ENCODE results near the gene TESK2. TPM values are rescaled to one million over a fixed set of nuclear protein-coding genes. Genes with fewer than 3 reads are reported as not detected.

The TESK2 gene
- total and polyA plus RNA-seq, 2 of the 8 experiments (the other 6 are each of a cell fraction or from before 2014, with no cell fraction given) = 10.8 to 12.6 TPM

DNA sequence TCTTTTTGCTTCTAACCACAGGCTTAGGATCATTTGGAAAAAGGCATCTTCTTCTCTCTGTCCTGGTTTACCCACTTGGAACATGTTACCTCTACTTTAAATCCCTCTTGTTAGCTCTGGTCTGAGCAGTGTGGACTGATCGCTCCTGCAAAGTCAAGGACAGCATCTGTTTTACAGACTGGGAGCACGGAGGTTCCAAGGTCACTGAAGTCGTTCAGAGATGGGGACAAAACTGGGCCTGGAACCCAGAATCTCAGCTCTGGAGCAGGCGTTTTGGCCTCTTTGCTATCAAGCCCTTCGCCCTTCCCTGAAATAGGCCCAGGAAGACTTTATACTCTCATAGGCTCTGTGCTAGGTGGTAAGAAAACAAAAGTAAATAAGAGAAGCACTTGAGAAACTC lies 139.5 kb downstream of the TESK2 start:
- Histone ChIP-seq H3K4me1 (replicated peaks in 1 of 4; ENCODE audit: control insufficient read depth in 3 of 4, insufficient read depth in 4 of 4, low read length in 3 of 4) (no peaks in the 10 kb centered on the region), H2BK15ac (ENCODE audit: low read length) (no peak overlapping the region), H3K9me3 (ENCODE audit: insufficient read depth in 2 of 2, low read depth in 1 of 2, low read length in 1 of 2) (no peaks in the 10 kb centered on the region), H2BK5ac (ENCODE audit: low read depth, low read length) (no peak overlapping the region), H3K23me2 (ENCODE audit: low read depth, low read length) (no peaks in the 10 kb centered on the region), H4K8ac (ENCODE audit: extremely low read depth, insufficient read depth, low read length) (no peak overlapping the region), H2BK12ac (ENCODE audit: low read depth, low read length) (no peak overlapping the region), H3K14ac (ENCODE audit: insufficient read length) (no peak overlapping the region), H3K79me1 (ENCODE audit: low read depth, low read length) (no peaks in the 10 kb centered on the region), H3K4me2 (ENCODE audit: insufficient read depth in 1 of 2, low read depth in 2 of 2, low read length in 2 of 2) (no peak overlapping the region), H4K5ac (ENCODE audit: insufficient read length, low read depth, low read length) (no peak overlapping the region), H3K4ac (replicated peaks; ENCODE audit: insufficient read length, low read depth, low read length) (no peak overlapping the region), H3K36me3 (ENCODE audit: control insufficient read depth in 2 of 4, insufficient read depth in 4 of 4, low read length in 3 of 4) (0 out of 8 replicates have a peak, but pooled peaks cover 0 to 3% (median 0%) of the 10 kb centered on the region in 4 experiments), H3K27me3 (replicated peaks in 1 of 4; ENCODE audit: control insufficient read depth in 3 of 4, extremely low read depth in 1 of 4, insufficient read depth in 3 of 4, low read length in 3 of 4) (no peaks in the 10 kb centered on the region), H3K4me3 (ENCODE audit: extremely low read depth in 1 of 4, insufficient read depth in 2 of 4, low read depth in 3 of 4, low read length in 4 of 4) (no peak overlapping the region), H2BK120ac (replicated peaks; ENCODE audit: low read depth, low read length) (no peak overlapping the region), H3K18ac (ENCODE audit: extremely low read depth, low read length) (no peak overlapping the region), H2BK20ac (ENCODE audit: low read length) (no peak overlapping the region), H4K20me1 (replicated peaks in 1 of 2; ENCODE audit: control insufficient read depth in 1 of 2, insufficient read depth in 2 of 2, low read length in 2 of 2) (peaks cover 0 to 2% of the 10 kb centered on the region in 2 experiments), H3K56ac (replicated peaks; ENCODE audit: insufficient read length, low read depth, low read length) (no peak overlapping the region), H3K27ac (ENCODE audit: low read depth, low read length) (no peak overlapping the region), H2AFZ (ENCODE audit: low read length) (no peak overlapping the region), H3K9ac (replicated peaks in 1 of 4; ENCODE audit: extremely low read depth in 1 of 4, low read depth in 3 of 4, low read length in 3 of 4) (no peak overlapping the region), H3K23ac (ENCODE audit: insufficient read length) (no peak overlapping the region), H4K91ac (replicated peaks; ENCODE audit: insufficient read length, low read length) (no peak overlapping the region), H2AK5ac (ENCODE audit: low read depth, low read length) (no peak overlapping the region), H3K79me2 (ENCODE audit: control insufficient read depth in 1 of 2, insufficient read depth in 2 of 2, low read length in 2 of 2) (no peaks in the 10 kb centered on the region)
- no peak for DNase-seq (ENCODE audit: low read depth in 1 of 2, low spot score in 2 of 2)
- FAIRE-seq = no peak
- POLR2A ChIA-PET (ENCODE audit: partially characterized antibody) = interaction anchor here (0.9 to 21.4 kb wide), 5 partner anchors 8 to 171 kb away, joined by 3 to 472 read pairs (median 4); partner anchors contain the start of genes HPDL, MUTYH and TOE1
- 95% methylated on average over 5 of the region's 5 CpGs; no CpG with 5 or more reads in 1 of the 2 experiments for WGBS, 2 experiments (ENCODE audit: extremely low coverage in 1 of 2, insufficient coverage in 1 of 2, insufficient read length in 1 of 2, insufficient replicate concordance in 2 of 2, low coverage in 1 of 2, low lambda C conversion rate in 2 of 2, missing lambda C conversion rate in 1 of 2)
- CTCF ChIA-PET (ENCODE audit: partially characterized antibody) = interaction anchor here (1.0 to 13.4 kb wide), 5 partner anchors 7 to 337 kb away, joined by 3 to 139 read pairs (median 3); partner anchors contain the start of genes MUTYH and TOE1
- TF ChIP-seq CEBPB (IDR thresholded peaks at IDR 0.05; ENCODE audit: low read depth, low read length) (no peak), GTF2F1 (IDR thresholded peaks at IDR 0.05; ENCODE audit: borderline replicate concordance, low read depth, low read length) (no peak), EZH2 (IDR thresholded peaks at IDR 0.05; ENCODE audit: low read depth, low read length, severe bottlenecking) (no peak), SIRT6 (IDR thresholded peaks at IDR 0.05; ENCODE audit: low read length) (no peak), TAF1 (IDR thresholded peaks at IDR 0.05; ENCODE audit: low read depth, low read length) (no peak), RNF2 (IDR thresholded peaks at IDR 0.05; ENCODE audit: borderline replicate concordance, low read depth, low read length, missing control alignments, poor library complexity, severe bottlenecking) (no peak), RFX5 (IDR thresholded peaks at IDR 0.05; ENCODE audit: borderline replicate concordance, low read depth, low read length) (no peak), KDM4A (IDR thresholded peaks at IDR 0.05; ENCODE audit: low read depth, low read length, severe bottlenecking) (no peak), CBX5 (IDR thresholded peaks at IDR 0.05; ENCODE audit: low read depth, low read length) (no peak)
- TF ChIP-seq, protein P1, sequence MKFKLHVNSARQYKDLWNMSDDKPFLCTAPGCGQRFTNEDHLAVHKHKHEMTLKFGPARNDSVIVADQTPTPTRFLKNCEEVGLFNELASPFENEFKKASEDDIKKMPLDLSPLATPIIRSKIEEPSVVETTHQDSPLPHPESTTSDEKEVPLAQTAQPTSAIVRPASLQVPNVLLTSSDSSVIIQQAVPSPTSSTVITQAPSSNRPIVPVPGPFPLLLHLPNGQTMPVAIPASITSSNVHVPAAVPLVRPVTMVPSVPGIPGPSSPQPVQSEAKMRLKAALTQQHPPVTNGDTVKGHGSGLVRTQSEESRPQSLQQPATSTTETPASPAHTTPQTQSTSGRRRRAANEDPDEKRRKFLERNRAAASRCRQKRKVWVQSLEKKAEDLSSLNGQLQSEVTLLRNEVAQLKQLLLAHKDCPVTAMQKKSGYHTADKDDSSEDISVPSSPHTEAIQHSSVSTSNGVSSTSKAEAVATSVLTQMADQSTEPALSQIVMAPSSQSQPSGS (IDR thresholded peaks at IDR 0.05; ENCODE audit: low read length) = no peak
- TF ChIP-seq, protein P2, sequence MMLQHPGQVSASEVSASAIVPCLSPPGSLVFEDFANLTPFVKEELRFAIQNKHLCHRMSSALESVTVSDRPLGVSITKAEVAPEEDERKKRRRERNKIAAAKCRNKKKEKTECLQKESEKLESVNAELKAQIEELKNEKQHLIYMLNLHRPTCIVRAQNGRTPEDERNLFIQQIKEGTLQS (IDR thresholded peaks at IDR 0.05; ENCODE audit: insufficient read depth, low read depth, low read length) = no peak
